ENCODE data around the gene BNC1.
"Not testable (repeated sequence)": the region's sequence is repeated elsewhere in the genome, so short reads cannot be mapped to it uniquely, and the experiment has no call there.

The BNC1 gene

DNA sequence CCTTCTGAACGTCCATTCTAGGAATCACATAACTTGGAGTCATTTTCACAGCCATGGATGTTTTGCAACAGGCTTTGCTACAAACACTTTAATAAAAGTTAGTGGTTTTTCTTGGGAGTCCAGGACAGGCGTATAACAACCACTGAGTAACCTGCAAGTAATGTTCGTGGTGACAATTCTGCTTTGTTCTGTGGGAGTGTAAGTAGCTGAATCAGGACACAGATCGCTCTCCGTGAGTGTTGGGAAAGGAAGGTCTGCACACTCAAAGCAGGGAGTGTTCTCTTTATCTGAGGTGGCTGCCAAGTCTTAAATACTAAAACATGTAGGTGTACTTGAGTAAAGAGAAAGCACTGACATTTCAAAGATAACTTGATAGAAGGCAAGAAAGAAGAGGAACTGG is 7.9 kb upstream of the BNC1 start:
- no peak for FAIRE-seq

DNA sequence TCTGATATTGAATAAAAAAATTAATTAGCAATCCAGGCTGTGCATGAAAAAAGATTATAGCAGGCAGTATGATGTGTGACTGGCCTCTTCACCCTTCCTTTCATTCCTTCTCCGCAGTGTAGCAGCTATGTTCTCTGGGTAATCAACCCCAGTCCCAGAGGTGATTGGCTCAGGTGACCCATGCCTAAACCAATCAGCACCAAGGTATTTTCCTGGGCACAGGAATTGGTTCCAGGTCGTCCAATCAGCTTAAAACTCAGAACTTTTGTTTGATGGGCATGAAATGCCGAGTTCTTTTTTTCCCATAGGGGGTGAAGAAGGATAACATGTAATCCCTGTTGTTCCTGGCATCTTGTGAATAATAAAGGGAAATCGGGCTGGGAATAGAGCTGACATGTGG is 5.8 kb upstream of the BNC1 start:
- FAIRE-seq: no peak

DNA sequence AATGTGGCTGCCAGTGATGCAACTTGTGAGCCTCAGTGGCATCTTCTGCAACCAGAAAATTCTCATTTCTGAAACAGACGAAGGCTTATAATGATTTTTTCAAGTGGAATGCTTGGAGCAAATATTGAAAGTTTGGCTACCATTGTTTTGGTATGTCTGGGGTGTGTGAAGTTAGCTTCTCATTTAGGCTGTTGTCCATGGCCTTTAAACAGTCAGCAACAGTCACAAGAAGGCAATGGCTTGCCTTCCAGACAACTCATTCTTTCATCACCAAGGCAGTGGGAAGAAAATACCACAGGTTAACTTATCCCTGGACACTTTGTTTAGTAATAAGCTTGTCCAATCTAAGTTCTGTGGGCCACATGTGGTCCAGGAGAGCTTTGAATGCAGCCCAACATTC is 4.7 kb upstream of the BNC1 start:
- FAIRE-seq: no peak

DNA sequence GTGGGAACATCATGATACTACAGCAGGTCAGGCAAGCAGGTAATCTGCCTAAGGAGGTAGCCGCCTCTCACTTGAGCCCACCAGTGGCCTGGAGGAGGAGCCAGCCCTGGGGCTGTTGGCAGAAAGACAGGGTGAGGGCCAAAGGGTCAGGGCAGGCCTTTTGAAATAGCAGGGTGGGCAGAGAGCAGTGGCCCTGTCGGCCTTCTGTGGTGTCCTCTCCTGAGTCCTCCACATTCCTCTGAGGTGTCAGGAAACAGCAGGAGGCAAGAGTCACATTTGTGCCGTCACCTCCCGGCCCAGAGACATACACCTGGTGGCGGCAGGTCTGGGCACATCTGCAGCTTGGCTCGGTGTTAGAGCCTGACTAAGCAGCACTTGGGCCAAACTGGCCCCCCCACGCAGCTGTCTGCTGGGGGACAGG is 3.9 kb upstream of the BNC1 start:
- no peak for FAIRE-seq

DNA sequence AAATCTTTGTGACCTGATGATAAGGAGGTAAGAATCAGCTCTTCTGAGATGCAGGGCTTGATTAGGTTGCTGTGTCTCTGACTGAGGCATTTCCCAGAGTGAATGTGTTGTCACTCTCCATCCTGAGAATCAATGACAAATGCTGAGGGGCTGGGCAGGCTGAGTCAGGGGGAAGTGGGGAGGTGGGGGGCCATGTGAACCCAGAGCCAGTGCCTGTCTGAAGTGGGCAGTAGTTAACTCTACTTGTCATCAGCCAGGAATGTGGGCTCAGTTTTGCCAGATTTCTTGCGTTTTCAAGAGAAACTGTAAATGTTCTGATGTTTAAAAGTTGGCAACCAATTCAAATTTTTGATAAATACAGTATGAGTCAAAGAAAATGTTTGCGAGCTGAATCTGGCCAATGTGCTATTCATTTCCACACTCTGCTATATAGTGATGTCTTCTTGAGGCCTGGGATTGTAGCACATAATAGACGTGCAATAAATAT is 3.1 kb upstream of the BNC1 start:
- FAIRE-seq: no peak

DNA sequence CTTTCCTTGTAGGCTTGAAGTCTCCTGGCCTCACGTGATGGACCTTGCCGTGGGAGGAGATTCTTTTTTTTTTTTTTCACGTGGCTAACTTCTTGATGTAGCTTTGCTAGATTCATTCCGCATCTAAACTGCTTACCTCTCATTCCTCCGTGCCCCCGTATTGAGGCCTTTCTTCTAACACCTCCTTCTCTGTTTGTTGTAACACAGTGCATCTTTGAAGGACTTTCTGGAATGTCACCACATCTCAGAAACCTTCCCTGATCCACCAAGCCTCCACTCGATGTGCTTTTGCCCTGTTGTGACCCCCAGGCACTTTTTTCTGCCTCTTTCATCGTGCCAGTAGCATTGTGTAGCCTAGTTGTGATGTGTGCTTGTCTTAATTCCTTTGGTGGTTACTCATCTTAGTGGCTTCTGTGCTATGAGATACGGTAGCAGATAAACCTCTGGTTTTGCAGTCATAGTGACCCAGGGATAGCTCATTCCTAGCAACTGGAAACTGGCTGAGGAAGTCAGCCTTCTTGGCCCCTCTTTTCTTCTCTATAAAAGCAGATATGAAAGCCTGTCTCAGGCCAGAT is 1.6 kb upstream of the BNC1 start:
- FAIRE-seq: no peak

DNA sequence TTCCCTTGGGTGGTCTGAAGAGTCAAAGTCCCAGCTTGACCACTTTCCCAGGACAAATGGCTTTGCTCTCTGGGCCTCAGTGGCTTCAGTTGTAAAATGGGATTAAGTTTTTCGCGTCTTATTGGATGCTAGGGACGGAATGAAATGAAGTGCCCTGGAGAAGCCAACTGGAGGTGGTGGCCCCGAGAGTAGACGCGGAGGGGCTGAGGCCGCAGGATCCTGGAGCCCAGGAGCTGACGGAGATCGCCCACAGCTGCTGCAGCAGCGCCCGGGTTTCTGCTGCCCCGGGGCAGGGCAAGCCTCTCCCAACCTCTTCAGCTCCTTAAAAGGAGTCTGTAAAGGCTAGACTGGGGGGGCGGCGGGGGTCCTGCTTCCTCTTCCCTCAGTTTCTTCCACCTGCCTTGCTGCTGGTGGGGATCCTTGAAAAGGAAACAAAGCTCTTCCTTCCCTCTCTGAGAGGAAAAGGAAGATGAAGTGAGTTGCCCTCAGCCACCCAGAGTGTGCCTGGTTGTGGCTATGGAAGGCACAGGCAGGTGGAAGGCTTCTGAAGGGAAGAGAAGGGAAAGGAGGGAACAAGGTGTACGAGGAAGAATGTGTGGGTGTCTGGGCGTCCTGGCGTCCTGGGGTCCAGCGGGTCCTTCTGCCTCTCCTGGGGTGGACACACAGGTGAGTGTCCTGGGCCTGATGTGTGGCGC is 967 bp upstream of the BNC1 start:
- FAIRE-seq: no peak

DNA sequence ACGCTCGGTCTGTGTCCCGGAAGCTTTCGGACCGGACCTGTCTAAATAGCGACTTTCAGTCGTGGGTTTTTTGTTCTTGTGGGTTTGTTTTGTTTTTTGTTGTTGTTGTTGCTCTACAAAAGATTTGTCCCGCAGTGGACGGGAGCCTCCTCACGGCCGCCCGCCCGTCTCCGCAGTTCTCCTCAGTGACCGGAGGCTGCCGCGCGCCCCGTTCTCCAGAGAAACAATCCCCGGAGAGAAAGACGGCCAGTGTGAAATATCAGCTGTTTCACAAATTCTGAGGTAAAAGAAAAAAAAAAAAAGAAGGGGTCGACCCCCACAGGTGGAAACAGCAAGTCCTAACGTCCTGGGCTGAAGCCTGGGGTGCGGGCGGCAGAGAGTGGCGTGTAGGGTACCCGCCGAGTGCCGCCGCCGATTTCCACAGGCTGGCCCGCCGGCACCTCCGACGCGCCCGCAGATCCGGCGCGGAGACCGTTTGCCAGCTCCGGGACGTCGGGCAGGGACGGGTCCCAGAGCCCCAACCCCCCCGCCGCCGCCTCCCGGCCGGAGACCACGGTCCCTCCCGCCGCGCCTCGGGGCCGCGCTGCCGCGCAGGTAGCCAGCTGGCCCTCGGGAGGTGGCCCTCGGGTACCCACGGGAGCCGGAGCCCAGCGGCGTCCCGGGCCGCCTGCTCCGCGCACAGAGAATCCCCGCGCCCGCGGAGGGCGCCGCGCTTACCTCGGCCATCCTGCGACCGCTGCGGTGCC is 478 bp downstream of the BNC1 start:
- FAIRE-seq: no peak

DNA sequence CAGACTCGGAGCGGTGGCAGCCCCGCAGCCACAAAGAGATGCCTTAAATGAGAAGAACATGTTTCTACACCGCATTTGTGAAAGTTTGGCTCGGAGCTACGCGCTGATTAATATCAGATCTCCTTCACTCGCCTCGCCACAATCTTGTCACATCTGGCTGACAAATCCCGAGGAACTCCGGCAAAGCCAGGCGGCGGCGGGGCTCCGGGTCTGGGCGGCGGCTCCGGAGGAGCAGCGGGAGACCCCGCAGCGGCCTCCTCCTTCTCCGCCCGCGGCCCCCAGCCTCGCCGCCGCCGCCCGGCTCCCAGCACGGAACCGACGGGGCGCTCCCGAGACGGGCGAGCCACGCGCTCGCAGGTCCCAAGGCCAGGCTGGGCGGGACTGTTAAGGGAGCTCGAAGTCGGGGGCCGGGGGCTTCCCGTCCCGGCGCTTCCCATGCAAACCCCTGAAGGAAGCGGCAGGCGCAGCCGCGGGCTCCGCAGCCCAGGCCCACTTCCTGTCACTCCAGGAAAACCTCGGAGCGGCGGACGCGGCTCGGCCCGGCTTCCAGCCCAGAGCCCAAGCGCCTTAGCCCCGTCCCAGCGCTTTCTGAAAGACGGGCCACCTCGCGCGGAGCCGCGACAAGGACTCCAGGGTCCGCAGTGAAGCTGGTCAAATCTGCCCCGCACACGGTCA is 1.2 kb downstream of the BNC1 start:
- FAIRE-seq: no peak

DNA sequence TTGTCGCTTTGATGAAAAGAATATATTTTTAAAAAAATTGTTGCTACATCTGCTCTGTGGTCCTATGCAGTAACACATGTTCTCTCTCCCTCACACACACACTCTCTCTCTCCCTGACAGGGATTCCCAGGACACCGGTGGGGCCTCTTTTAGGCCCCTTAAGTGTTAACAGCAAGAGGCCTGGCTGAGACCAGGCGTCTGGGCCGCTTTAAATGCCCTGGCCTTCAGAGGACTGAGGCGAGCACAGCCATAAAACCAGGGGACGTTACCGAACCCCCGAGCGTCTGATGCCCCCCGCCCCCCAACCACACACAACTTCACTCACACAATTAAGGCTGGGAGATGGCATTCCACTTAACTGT is 1.7 kb downstream of the BNC1 start:
- FAIRE-seq: no peak

DNA sequence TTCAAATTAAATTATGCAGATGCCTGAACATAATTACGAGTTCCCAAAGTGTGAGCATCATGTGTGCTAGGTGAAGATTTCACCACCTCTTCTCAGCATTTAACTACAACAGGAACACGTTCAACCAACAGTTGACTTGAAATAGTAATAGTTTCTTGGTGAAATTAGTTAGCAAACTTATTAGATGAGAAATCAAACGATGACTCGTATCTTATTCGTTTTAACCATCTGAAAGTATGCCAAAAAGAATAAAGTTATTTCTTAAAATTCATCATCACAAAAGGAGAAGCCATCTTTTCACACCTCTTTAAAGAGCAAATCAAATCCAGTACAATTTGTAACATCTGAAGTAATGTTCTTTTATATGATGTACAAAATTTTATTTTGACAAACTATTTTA is 2.3 kb downstream of the BNC1 start:
- no peak for FAIRE-seq

DNA sequence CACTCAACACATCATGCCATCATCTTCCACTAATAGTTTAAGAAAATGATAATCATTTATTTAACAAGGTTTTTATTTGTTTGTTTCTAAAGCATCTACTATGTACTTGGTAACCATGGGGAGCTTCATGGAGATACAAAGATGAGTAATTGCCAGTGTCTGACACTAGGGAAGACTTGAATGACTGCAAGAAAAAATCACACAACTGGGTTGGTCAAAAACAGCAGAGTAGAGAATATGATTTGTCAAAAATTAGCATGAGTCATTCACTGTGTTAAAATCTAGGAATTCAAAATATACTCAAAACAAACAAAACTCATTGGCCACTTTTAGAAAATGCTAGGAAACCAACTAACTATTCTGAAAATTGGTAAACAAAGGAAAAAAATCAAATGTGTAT is 6.3 kb downstream of the BNC1 start:
- FAIRE-seq: no peak

DNA sequence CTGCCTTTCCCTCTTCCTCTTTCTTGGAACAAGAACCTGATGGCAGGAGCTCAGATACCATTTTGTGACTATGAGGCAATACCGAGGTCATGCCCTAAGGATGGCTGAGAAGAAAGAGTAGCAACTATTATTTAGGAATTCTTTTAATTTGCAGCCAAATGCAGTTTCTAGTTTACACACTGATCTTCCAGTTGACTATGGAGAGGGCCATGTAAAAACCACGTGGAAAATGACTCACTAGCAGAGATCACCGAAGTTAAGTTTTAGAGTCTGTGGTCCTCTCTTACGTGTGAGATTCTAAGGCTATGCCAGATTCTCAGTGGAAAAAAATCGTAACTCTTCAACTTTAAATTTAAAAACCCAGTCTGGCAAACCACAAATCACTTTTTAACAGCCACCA is 7.8 kb downstream of the BNC1 start:
- no peak for FAIRE-seq

DNA sequence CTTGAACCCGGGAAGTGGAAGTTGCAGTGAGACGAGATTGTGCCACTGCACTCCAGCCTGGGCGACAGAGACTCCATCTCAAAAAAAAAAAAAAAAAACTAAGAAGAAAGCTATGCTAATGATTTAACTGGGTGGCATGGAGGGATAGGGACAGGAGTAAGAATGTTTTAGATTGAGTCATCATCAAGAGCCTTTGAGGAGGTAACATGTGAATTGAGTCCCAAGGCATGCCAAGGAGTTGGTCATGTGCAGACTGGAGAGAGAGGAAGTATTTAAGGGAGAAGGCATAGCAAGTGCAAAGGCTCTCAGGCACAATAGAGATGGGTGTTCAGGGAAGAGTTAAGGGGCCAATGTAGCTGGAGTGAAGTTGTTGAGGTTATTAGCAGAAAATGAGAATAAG is 9.1 kb downstream of the BNC1 start:
- no peak for FAIRE-seq

DNA sequence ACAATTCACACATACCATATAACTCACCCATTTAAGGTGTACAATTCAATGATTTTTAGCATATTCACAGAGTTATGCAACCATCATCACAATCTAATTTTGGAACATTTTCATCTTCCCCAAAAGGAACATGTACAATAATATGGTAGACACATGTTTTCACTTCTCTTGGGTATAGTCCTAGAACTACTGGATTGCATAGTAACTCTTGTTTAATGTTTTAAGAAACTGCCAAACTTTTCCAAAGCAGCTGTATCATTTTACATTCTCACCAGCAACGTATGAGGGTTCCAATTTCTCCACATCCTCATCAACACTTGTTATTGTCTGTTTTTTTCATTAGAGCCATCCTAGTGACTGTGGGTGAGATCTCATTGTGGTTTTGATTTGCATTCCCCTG is 14.3 kb downstream of the BNC1 start:
- FAIRE-seq: no peak

DNA sequence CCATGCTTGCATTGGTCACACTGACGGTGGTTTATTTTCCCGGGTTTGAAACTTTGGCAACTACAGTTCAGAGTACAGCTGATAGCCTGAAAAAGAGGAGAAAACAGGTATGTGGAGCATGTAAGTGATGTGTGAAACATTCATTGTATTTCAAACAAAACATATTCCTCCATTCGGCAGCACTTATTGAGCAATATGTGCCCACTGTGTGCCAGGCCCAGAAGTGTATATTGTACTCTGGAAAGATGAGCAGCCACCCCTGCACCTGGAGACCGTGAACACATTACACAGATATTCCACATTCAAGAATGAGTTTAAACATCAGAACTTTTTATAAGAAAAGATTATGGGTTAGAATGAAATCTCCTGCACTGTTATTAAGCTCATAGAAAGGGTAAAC is 16.3 kb downstream of the BNC1 start:
- no peak for FAIRE-seq

DNA sequence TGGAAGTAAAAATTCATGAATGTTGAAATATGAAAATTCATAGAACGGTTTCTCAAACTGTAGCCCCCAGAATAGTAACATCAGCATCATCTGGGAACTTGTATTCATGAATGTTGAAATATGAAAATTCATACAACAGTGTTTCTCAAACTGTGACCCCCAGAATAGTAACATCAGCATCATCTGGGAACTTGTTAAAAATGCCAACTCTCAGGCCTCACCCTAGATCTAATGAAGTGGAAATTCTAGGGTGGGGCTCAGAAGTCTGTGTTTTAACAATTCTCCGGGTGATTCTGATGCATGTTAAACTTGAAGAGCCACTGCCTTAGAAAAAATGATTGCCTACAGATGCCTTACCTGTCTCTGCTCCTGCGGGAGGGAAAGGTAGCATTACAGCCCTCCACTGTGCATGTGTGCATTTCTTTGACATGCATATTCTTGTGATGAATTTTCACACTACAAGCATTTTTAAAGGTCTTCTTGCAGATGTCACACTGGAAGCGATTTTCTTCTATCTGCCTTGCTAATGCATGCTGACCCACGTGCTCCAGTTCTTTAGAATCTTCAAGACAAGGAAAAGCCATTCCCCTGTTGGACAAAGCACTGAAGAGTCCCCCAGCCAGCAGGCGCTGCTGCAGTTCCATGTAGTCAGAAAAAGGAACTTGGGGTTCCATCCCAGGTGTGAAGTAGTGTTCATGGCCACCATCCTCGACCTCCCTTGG is 21.7 kb downstream of the BNC1 start:
- FAIRE-seq: no peak

DNA sequence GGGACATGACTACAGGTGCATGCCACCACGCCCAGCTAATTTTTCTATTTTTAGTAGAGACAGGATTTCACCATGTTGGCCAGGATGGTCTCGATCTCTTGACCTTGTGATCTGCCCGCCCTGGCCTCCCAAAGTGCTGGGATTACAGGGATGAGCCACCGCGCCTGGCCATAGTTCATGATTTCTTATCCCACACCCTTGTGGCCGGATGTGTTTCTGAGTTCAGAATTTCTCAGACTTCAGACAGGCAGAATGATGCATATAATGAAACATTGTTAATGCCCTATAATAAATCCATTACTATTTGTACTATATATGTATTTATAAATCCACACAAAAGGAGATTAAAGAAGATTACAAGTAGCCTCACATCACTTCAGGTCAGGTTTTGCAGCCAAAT is 22.3 kb downstream of the BNC1 start:
- not testable (repeated sequence) for FAIRE-seq

DNA sequence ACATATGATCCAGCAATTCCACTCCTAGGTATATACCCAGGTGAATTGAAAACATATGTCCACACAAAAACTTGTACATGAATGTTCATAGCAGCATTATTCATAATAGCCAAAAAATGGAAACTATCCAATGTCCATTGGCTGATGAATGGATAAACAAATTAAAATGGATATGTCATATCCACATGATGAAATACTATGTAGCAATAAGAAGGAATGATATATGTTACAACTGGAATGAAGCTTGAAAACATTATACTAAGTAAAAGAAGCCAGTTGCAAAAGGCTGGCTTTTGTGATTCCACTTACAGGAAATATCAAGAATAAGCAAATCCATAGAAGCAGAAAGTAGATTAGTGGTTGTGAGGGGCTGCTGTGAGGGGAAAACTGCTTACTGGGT is 33.7 kb downstream of the BNC1 start:
- no peak for FAIRE-seq

DNA sequence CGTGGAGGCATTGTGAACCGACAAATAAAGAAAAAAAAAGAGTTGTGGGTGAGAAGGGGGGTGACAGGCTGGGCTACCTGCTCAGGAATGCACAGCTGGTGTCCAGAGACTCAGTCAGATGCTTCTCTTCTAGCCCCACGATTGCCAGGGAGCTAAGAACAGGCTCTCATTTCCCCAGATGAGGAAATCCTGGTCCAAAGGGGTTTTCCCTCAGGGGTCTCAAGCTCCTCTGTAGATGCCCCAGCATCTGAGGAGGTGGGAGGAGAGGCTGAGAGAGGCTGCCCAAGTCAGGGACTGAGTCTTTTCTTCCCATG is 35.5 kb downstream of the BNC1 start:
- FAIRE-seq: no peak

DNA sequence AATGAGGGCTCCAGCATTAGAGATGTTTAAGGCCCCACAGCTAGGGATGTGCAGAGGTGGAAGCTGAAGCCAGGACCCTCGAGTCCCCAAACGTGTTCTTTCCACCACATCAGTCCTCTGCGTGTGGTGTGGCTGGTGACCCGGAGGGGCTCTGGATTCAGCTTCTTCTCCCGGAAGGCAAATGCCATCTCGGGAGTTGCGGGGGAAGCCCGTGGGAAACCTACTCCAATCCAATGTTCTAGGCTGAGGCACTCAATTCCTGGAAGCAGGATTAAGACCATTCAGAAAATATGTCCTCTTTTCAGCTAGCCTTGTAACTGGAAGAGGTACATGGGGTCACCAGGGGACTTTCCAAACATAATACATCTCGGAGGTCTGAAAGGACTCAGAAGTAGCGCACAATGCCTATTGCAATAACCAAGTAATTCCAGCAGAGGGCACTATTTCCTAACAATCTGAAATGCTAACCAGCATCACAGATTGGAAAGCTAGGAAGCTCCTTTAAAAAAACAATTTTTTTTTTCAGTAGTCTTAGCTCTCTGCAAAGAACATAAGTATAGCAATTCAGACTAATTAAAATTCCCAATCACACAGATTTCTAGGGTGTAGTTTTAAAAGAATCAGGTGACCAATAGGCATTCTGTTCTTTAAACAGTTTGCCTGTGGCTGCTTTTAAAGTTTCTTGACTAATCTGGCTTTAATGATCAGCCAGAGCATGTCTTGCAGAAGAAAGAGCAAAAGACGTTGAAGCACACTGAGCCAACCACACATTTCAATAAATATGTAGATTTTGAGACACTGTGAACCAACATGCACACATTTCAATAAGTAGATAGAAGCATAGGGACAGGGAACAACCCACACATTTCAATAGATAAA is 36.1 kb downstream of the BNC1 start:
- peak; percentile 10 for FAIRE-seq

DNA sequence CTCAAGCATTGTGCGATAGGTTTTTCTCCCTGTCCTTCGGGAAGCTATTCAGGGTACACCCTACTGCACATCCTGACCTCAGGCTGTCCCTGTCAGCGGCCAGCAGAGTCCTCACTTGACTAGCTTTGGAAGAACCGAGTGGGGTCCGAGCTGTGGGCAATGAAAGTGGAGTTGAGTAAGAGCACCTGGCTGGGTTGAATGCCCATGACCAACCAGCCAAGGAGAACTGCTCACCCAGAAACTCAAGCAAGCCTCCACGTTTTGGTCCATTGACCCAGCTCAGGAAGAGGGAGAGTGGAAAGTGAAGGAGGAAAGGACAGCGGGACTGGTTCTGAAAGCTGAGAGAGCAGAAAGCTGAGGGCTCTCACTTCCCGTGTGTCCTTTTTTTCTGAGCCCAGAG is 40.8 kb downstream of the BNC1 start:
- FAIRE-seq: no peak

Data from colon (tissue), 2 donors.